ENCODE measurements around the gene TRIO. TPM values are rescaled to one million over a fixed set of nuclear protein-coding genes. Genes with fewer than 3 reads are reported as not detected.

TRIO gene
- total RNA-seq, 4 donors from 2014 or later: 290 to 370 (median 346) TPM

- H3K4me3 ChIP-seq: no peak overlapping the region
- TF ChIP-seq EP300 (IDR thresholded peaks at IDR 0.05) (no peak), CTCF (IDR thresholded peaks at IDR 0.05) (no peak), POLR2A (IDR thresholded peaks at IDR 0.05) (no peak)
- H3K9me3 ChIP-seq: no peaks in the 10 kb centered on the region
- no peak overlapping the region for H3K27ac ChIP-seq
- no peaks in the 10 kb centered on the region for H3K27me3 ChIP-seq
- 83 to 89% methylated on average over 27 of the region's 27 CpGs for WGBS, 2 donors
- H3K4me1 ChIP-seq: peaks cover 0 to 18% (median 0%) of the 10 kb centered on the region in 4 donors
- peaks cover 0 to 63% (median 4%) of the 10 kb centered on the region in 3 donors for H3K36me3 ChIP-seq
- DNase-seq (ENCODE audit: low spot score in 2 of 2): no peak
Measured at GRCh38 chr5:14359069-14360043, 216.2 kb downstream of the TRIO start.

- DNase-seq (ENCODE audit: low spot score in 2 of 2): no peak
- Histone ChIP-seq H3K4me1 (peaks cover 0 to 3% (median 0%) of the 10 kb centered on the region in 4 donors), H3K9me3 (no peaks in the 10 kb centered on the region), H3K36me3 (peaks cover 0 to 94% (median 4%) of the 10 kb centered on the region in 3 donors), H3K27ac (no peak overlapping the region), H3K27me3 (no peaks in the 10 kb centered on the region), H3K4me3 (no peak overlapping the region)
- 74 to 82% methylated on average over 9 of the region's 9 CpGs for WGBS, 2 donors
- no peak for TF ChIP-seq POLR2A (IDR thresholded peaks at IDR 0.05)
- no peak for TF ChIP-seq EP300 (IDR thresholded peaks at IDR 0.05)
- no peak for TF ChIP-seq CTCF (IDR thresholded peaks at IDR 0.05)
Measured at GRCh38 chr5:14362491-14362890, 219.3 kb downstream of the TRIO start.

GRCh38 chr5:14364096-14364495 is 221.0 kb downstream of the TRIO start:
- no peak for DNase-seq (ENCODE audit: low spot score in 2 of 2)
- TF ChIP-seq CTCF (IDR thresholded peaks at IDR 0.05) (no peak), EP300 (IDR thresholded peaks at IDR 0.05) (no peak), POLR2A (IDR thresholded peaks at IDR 0.05) (no peak)
- 55 to 85% methylated on average over 1 of the region's 1 CpG for WGBS, 2 donors
- H3K9me3 ChIP-seq: no peaks in the 10 kb centered on the region
- no peak overlapping the region for H3K4me3 ChIP-seq
- H3K27ac ChIP-seq: no peak overlapping the region
- no peaks in the 10 kb centered on the region for H3K27me3 ChIP-seq
- H3K36me3 ChIP-seq: peaks cover 0 to 95% (median 4%) of the 10 kb centered on the region in 3 donors
- no peaks in the 10 kb centered on the region for H3K4me1 ChIP-seq

- H3K4me3 ChIP-seq: no peak overlapping the region
- H3K27me3 ChIP-seq: no peaks in the 10 kb centered on the region
- no peaks in the 10 kb centered on the region for H3K9me3 ChIP-seq
- peaks cover 0 to 95% (median 4%) of the 10 kb centered on the region in 3 donors for H3K36me3 ChIP-seq
- 82 to 87% methylated on average over 12 of the region's 12 CpGs for WGBS, 2 donors
- TF ChIP-seq POLR2A (IDR thresholded peaks at IDR 0.05) (no peak), CTCF (IDR thresholded peaks at IDR 0.05) (peak in 1 of 5 experiments; percentile 28), EP300 (IDR thresholded peaks at IDR 0.05) (no peak)
- H3K4me1 ChIP-seq: no peaks in the 10 kb centered on the region
- H3K27ac ChIP-seq: no peak overlapping the region
- DNase-seq (ENCODE audit: low spot score in 2 of 2): no peak
Measured at GRCh38 chr5:14364576-14365472, 221.7 kb downstream of the TRIO start.
